GM12878 (cell line): ENCODE measurements around the gene CAMTA1. TPM values are rescaled to one million over a fixed set of nuclear protein-coding genes. Genes with fewer than 3 reads are reported as not detected.

ENCODE experiments used
- ATAC-seq: fragments of 200-7000 bp; cut with Tn5 transposase; 3 replicates; pipeline ENCODE4 v1.9.1; 2020; ENCODE audit warnings: mild to moderate bottlenecking, moderate library complexity
- BruUV-seq: library from RNA; stranded (reverse); fragments of 400-500 nt; replicated peaks from 2 replicates; lab custom pipeline; 2021; lab: Mats Ljungman, UMichigan
- CTCF ChIA-PET: fragments of 300-600 bp; sonication (Branson Sonifier 250); formaldehyde crosslinking; extraction: SDS; loops from one replicate; lab custom pipeline; 2021; ENCODE audit warnings: inconsistent platforms; lab: Yijun Ruan, JAX
- POLR2A ChIA-PET: fragments of 350-600 bp; formaldehyde crosslinking; extraction: SDS; loops from one replicate; lab custom pipeline; 2021; ENCODE audit warnings: inconsistent platforms; lab: Charles Lee
- RAD21 ChIA-PET: fragments of 300-600 bp; sonication (Branson Sonifier 250); formaldehyde crosslinking; loops from one replicate; lab custom pipeline; 2023; ENCODE audit warnings: antibody characterized with exemption; ENCODE audit not compliant: unreplicated experiment; lab: Charles Lee
- SMC1A ChIA-PET: fragments of 300-600 bp; sonication (Branson Sonifier 250); formaldehyde crosslinking; loops from one replicate; lab custom pipeline; 2023; ENCODE audit not compliant: unreplicated experiment, uncharacterized antibody; lab: Charles Lee
- DNase-seq: peaks from one replicate; pipeline ENCODE4 v3.0.0-alpha.2; 2011; ENCODE audit warnings: low read depth, low spot score
- FAIRE-seq: peaks from 3 replicates; lab custom pipeline; 2011; peaks lifted over from hg19 to GRCh38; lab: Jason Lieb, UNC
- H2AFZ ChIP-seq: 2 replicates; pipeline ENCODE4 v1.6.0; 2011; ENCODE audit warnings: low read depth, low read length, control low read depth; ENCODE audit not compliant: control insufficient read depth
- H3K27ac ChIP-seq: 2 replicates; pipeline ENCODE4 v1.5.1; 2011; ENCODE audit warnings: control low read depth; ENCODE audit not compliant: control insufficient read depth, insufficient read depth
- H3K27me3 ChIP-seq, 2 experiments: replicated peaks in 1 of 2; 2 replicates each; pipeline versions ENCODE4 v1.6.0 to v1.6.1; 2011; ENCODE audit warnings: low read length in 1 of 2; ENCODE audit not compliant: control insufficient read depth in 2 of 2, insufficient read depth in 2 of 2
- H3K36me3 ChIP-seq, 2 experiments: 2 replicates each; pipeline ENCODE4 v1.5.1; 2011; ENCODE audit warnings: low read length in 1 of 2; ENCODE audit not compliant: control insufficient read depth in 2 of 2, insufficient read depth in 2 of 2
- H3K4me1 ChIP-seq: 2 replicates; pipeline ENCODE4 v1.6.1; 2011; ENCODE audit warnings: mild to moderate bottlenecking, low read length, moderate library complexity, mixed read lengths; ENCODE audit not compliant: control insufficient read depth, insufficient read depth
- H3K4me2 ChIP-seq: 2 replicates; pipeline ENCODE4 v1.6.0; 2011; ENCODE audit warnings: control low read depth; ENCODE audit not compliant: control insufficient read depth, insufficient read depth
- H3K4me3 ChIP-seq: fragments of 200-600 bp; sonication (generic); 2 replicates; pipeline ENCODE4 v1.5.1; 2016
- H3K79me2 ChIP-seq: 2 replicates; pipeline ENCODE4 v1.6.0; 2011; ENCODE audit warnings: low read length; ENCODE audit not compliant: control insufficient read depth, insufficient read depth
- H3K9ac ChIP-seq: 2 replicates; pipeline ENCODE4 v1.8.0; 2011; ENCODE audit warnings: low read length, control low read depth, mixed read lengths; ENCODE audit not compliant: control insufficient read depth, insufficient read depth
- H3K9me3 ChIP-seq: replicated peaks from 3 replicates; pipeline ENCODE4 v1.5.1; 2011; ENCODE audit warnings: mild to moderate bottlenecking, low read length; ENCODE audit not compliant: control insufficient read depth, insufficient read depth
- H4K20me1 ChIP-seq: 2 replicates; pipeline ENCODE4 v1.6.0; 2011; ENCODE audit not compliant: control insufficient read depth, insufficient read depth
- HCFC1 ChIP-seq: fragments of 150-350 bp; IDR thresholded peaks from 2 replicates; pipeline ENCODE4 v1.6.1; 2014; ENCODE audit warnings: low read length
- MEF2B ChIP-seq: fragments of 450-650 bp; IDR thresholded peaks from 2 replicates; pipeline ENCODE4 v1.6.1; 2018; ENCODE audit warnings: mild to moderate bottlenecking, moderate library complexity; ENCODE audit not compliant: partially characterized antibody, poor library complexity, severe bottlenecking
- MTA3 ChIP-seq: IDR thresholded peaks from 2 replicates; pipeline ENCODE4 v1.6.1; 2012; ENCODE audit warnings: low read length, inconsistent platforms, borderline replicate concordance
- NBN ChIP-seq: fragments of 450-650 bp; IDR thresholded peaks from 2 replicates; pipeline ENCODE4 v1.6.1; 2016
- POLR2AphosphoS2 ChIP-seq: IDR thresholded peaks from 2 replicates; pipeline ENCODE4 v1.6.1; 2011; ENCODE audit warnings: low read depth, mild to moderate bottlenecking, low read length, improper control_type of control experiment, moderate library complexity
- SMAD5 ChIP-seq: IDR thresholded peaks from 2 replicates; pipeline ENCODE4 v1.6.1; 2016; ENCODE audit warnings: antibody characterized with exemption, low read depth
- ZNF384 ChIP-seq: IDR thresholded peaks from 2 replicates; pipeline ENCODE4 v1.6.1; 2012; ENCODE audit warnings: low read depth, mild to moderate bottlenecking, low read length, improper control_type of control experiment, borderline replicate concordance
- WGBS: methylation state at CpG from one replicate; pipeline ENCODE4 v1.1.6; 2016; ENCODE audit warnings: low lambda C conversion rate; ENCODE audit not compliant: insufficient replicate concordance, insufficient coverage; ENCODE audit errors: missing lambda C conversion rate; 5-methylcytosine and 5-hydroxymethylcytosine counted together
- in situ Hi-C: fragments of 300-500 bp; cut with MboI; formaldehyde crosslinking; loops from 9 replicates; pipeline ENCODE4 v1.14.3; 2018; ENCODE audit warnings: mixed read lengths
- intact Hi-C: fragments of 100-400 bp; cut with micrococcal nuclease; formaldehyde crosslinking; loops from one replicate; pipeline ENCODE4 v1.14.2; 2022; ENCODE audit not compliant: unreplicated experiment
- polyA plus RNA-seq, 11 experiments: library from polyadenylated mRNA; depleted of rRNA in 4 of 11; unstranded in 6 of 11; stranded (reverse) in 5 of 11; fragments of >200 nt; fragmentation: Nextera tagmentation in 4 of 11; fragmentation: Illumina TruSeq in 1 of 11; extraction: Ambion mirVana in 4 of 11; extraction: Trizol in 1 of 11; gene quantifications; 1 replicate in 1 of 11; 2 replicates in 10 of 11; pipeline versions ENCODE4 v1.2.1 to v1.2.3, GENCODE V29; 2011 to 2016; ENCODE audit warnings: inconsistent platforms in 2 of 11, missing spikeins in 2 of 11, low read depth in 1 of 11
- total RNA-seq, 4 experiments: library from RNA; depleted of rRNA in 3 of 4; stranded (reverse); fragments of >200 nt in 3 of 4; fragmentation: Illumina TruSeq in 1 of 4; extraction: Trizol in 1 of 4; gene quantifications; 2 replicates each; pipeline versions ENCODE4 v1.2.1 to v1.2.3, GENCODE V29; 2013 to 2021
- TF ChIP-seq, protein P1 (sequence below): fragments of 450-650 bp; IDR thresholded peaks from 2 replicates; pipeline ENCODE4 v1.6.1; 2017; ENCODE audit warnings: mild to moderate bottlenecking
- TF ChIP-seq, protein P2 (sequence below): fragments of 450-650 bp; IDR thresholded peaks from 2 replicates; pipeline ENCODE4 v1.6.1; 2014; ENCODE audit warnings: mild to moderate bottlenecking

Gene CAMTA1
- total and polyA plus RNA-seq, 10 of the 15 experiments (the other 5 are each of a cell fraction or from before 2014, with no cell fraction given) = 37.7 to 148 (median 76.4) TPM

DNA sequence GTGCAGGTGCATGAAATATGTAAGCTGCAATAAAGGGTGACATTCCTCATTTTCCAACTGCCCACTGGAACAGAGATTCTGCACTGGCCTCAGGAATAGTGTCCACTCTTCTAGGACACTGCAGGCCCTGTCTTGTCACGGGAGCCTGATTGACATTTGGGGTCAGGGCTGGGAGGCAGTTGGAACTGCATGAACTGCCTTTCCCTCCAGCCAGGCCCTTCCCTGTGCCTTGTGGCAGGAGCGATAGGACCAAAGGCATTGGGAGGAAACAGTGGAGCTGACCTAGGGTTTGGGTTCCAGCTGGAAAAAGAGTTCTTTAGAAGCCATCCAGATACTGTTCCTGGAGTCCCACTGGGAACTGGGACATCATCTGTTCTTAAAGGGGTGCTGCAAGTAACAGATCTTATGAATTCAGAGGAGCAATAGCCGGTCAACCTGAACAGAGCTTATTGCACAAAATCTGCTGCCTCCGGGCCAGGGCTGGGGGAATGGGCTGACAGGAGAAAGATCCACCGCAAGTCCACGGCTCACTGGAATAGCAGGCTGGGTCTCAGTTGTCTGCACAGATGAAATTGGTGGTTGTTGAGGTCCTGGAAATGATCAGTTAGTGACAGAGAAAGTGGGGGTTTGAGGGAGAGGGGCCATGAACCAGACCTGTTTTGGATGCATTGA lies 451.7 kb downstream of the CAMTA1 start (continued):
- TF ChIP-seq, protein P1, sequence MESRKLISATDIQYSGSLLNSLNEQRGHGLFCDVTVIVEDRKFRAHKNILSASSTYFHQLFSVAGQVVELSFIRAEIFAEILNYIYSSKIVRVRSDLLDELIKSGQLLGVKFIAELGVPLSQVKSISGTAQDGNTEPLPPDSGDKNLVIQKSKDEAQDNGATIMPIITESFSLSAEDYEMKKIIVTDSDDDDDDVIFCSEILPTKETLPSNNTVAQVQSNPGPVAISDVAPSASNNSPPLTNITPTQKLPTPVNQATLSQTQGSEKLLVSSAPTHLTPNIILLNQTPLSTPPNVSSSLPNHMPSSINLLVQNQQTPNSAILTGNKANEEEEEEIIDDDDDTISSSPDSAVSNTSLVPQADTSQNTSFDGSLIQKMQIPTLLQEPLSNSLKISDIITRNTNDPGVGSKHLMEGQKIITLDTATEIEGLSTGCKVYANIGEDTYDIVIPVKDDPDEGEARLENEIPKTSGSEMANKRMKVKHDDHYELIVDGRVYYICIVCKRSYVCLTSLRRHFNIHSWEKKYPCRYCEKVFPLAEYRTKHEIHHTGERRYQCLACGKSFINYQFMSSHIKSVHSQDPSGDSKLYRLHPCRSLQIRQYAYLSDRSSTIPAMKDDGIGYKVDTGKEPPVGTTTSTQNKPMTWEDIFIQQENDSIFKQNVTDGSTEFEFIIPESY = no peak
- TF ChIP-seq ZNF384 = no peak
- TF ChIP-seq SMAD5 = no peak
- no peak for TF ChIP-seq MTA3
- no peak for TF ChIP-seq NBN

DNA sequence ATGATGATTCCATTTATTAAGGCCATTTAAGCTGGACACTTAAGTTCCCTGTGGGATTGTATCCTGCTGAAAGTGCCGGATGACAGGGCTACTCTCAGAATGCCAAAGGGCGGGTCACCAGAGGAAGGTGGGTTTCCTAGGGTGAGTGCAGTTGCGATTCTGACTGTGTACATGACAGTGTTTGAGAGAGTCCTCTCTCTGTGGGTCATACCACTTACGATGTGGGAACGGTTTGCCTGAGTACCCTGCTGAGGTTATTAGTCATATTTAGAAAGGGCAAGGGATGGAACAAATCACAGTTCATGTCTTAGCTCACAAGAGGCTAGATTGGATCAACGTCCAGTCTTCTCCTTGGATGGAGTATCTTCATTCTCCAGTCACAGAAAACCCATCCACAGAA lies 461.9 kb downstream of the CAMTA1 start:
- SMC1A ChIA-PET = no interaction called here
- H3K4me1 ChIP-seq = no peaks in the 10 kb centered on the region
- H3K9ac ChIP-seq = no peak overlapping the region
- peaks cover 0 to 2% of the 10 kb centered on the region in 2 experiments; a peak in 3 of 4 replicates for H3K27me3 ChIP-seq
- POLR2A ChIA-PET = no interaction called here
- DNase-seq (no peak), ATAC-seq (no peak), FAIRE-seq (no peak)
- CTCF ChIA-PET = no interaction called here
- H3K27ac ChIP-seq = no peak overlapping the region
- BruUV-seq = no TSS peak
- no peaks in the 10 kb centered on the region for H3K36me3 ChIP-seq
- no peaks in the 10 kb centered on the region for H4K20me1 ChIP-seq
- H3K79me2 ChIP-seq = no peaks in the 10 kb centered on the region
- H3K9me3 ChIP-seq = no peaks in the 10 kb centered on the region
- intact Hi-C loops = no loop called here
- RAD21 ChIA-PET = no interaction called here
- WGBS = 13% methylated on average over 6 of the region's 6 CpGs
- TF ChIP-seq, protein P2, sequence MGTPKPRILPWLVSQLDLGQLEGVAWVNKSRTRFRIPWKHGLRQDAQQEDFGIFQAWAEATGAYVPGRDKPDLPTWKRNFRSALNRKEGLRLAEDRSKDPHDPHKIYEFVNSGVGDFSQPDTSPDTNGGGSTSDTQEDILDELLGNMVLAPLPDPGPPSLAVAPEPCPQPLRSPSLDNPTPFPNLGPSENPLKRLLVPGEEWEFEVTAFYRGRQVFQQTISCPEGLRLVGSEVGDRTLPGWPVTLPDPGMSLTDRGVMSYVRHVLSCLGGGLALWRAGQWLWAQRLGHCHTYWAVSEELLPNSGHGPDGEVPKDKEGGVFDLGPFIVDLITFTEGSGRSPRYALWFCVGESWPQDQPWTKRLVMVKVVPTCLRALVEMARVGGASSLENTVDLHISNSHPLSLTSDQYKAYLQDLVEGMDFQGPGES = no peak
- TF ChIP-seq POLR2AphosphoS2 (no peak), HCFC1 (no peak), MEF2B (no peak)
- in situ Hi-C loops = no loop called here
- no peak overlapping the region for H2AFZ ChIP-seq
- H3K4me3 ChIP-seq = no peak overlapping the region
- H3K4me2 ChIP-seq = no peak overlapping the region
